Left kidney (tissue), 2 donors: ENCODE data around the gene CDC14B. TPM values are rescaled to one million over a fixed set of nuclear protein-coding genes. Genes with fewer than 3 reads are reported as not detected.
A peak's percentile ranks its signal among the peaks of the same experiment; 100 is the strongest.
"Not testable (repeated sequence)": the region's sequence is repeated elsewhere in the genome, so short reads cannot be mapped to it uniquely, and the experiment has no call there.

Source experiments
- DNase-seq: peaks from one replicate; pipeline ENCODE4 v3.0.0-alpha.2; 2013
- polyA plus RNA-seq: library from polyadenylated mRNA; unstranded; fragments of 120-200 nt; gene quantifications from one replicate; pipeline ENCODE4 v1.2.1, GENCODE V29; 2013; ENCODE audit not compliant: insufficient read length

The CDC14B gene
- polyA plus RNA-seq, 1 donor, result 34.3 TPM

DNA sequence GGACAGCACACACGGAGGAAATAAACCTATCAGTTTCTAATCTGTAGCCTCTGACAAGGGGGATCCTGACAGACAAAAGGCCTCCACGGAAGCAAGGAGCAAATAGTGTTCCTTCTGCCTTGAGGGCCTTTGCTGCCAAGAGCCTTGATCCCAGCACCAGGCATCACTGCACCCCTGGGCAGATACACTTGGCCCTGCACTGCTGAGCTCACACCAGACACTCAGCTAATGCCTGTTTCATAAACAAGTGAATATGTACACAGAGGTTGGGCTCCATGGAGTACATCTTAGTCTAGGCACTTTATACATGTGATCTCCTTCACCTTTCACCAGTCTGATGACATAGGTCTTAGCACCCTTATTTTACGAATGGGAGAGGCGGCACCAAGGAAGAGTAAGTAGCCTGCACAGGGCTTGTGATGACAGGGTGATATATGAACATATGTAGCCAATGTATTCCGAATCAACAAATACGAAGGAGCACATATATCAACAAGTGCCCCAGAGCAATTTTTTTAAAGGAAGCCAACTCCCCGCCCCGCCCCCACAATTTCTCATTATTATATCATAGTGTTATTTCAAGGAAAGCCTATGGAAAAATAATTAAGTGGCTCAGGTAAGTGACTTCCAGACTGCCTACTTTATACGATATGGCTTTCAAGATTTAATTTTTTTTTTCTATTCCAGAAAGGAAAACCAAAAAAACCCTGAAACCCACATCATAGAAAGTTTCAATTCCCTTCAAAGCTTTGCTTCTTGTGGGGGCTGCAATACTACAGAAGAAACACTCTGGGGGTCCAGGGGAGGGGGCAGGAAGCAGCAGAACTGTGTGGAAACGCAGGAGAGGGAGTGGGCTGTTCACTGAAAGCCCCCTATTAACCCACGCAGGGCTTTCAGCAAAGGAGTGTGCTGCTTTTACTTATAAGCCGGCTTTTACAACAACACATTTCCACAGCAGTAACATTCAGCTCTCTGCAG lies 32.0 kb downstream of the CDC14B start:
- DNase-seq, result no peak

DNA sequence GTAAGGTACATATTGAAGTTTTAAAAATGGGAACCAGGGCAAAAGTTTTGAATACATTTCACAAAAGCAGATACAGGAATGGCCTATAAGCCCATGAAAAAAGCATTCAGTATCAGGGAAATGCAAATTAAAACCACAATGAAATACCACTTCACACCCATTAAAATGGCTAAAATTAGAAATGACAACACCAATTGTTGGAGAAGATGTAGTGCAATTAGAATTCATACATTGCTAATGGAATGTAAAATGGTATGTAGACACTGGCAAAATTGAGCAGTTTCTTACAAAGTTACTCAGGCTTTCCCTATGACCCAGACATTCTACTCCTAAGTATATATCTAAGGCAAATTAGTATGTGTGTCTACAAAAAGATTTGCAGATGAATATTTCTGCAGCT lies 34.2 kb downstream of the CDC14B start:
- no peak for DNase-seq

- not testable (repeated sequence) for DNase-seq
These were observed 37.4 kb downstream of the CDC14B start for GRCh38 chr9:96582199-96582598.

GRCh38 chr9:96581786-96582185 lies 37.9 kb downstream of the CDC14B start:
- DNase-seq, result no peak

DNA sequence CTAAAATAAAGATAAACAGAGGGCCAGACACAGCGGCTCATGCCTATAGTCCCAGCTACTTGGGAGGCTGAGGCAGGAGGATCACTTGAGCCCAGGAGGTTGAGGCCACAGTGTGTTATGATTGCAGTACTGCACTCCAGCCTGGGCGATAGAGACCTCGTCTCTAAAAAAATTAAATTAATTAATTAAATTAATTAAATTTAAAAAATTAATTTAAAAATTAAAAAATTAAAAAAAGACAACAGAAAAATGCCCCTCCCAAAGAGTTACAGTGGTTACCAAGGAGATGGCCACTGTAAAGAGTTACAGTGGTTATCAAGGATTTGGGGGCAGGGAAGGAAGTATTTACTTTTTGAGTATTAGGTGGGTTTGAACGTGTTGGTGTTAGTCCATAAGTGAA lies 38.3 kb downstream of the CDC14B start:
- DNase-seq, result no peak

DNA sequence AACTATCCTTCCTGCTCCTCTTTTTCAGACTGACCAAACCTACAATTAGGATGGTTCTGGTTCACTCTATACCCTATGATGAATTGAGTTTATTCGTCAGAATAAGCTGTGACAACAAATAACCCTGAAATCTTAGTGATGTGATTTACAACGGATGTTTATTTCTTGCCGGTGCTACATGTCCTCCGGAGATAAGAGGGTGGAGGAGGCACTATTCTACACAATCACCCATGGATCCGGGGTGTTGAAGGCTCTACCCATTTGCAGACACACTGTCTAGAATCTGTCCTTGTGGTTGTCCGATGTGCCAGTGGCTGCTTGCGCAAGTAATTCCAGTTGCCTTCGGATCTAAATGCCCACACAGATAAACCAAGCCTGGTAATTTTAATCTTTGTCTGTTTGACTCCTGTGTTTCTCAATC lies 44.7 kb downstream of the CDC14B start:
- DNase-seq, result no peak

DNA sequence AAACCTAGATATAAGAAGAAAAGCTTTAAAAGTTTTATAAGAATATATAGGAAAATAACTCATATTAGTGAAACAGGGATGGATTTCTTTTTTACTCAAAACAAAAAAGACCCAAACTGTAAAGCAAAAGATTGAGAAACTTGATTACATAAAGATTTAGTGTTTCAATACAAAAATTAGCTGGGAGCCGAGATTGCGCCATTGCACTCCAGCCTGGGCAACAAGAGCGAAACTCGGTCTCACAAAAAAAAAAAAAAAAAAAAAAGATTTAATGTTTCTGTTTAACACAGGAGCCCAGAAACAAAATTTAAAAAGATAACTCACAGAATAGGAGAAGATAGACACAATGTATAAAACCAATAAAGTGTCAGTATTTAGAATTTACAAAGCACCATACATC lies 45.2 kb downstream of the CDC14B start:
- DNase-seq, result no peak

- no peak for DNase-seq
These were observed 52.4 kb downstream of the CDC14B start for GRCh38 chr9:96567203-96567700.

DNA sequence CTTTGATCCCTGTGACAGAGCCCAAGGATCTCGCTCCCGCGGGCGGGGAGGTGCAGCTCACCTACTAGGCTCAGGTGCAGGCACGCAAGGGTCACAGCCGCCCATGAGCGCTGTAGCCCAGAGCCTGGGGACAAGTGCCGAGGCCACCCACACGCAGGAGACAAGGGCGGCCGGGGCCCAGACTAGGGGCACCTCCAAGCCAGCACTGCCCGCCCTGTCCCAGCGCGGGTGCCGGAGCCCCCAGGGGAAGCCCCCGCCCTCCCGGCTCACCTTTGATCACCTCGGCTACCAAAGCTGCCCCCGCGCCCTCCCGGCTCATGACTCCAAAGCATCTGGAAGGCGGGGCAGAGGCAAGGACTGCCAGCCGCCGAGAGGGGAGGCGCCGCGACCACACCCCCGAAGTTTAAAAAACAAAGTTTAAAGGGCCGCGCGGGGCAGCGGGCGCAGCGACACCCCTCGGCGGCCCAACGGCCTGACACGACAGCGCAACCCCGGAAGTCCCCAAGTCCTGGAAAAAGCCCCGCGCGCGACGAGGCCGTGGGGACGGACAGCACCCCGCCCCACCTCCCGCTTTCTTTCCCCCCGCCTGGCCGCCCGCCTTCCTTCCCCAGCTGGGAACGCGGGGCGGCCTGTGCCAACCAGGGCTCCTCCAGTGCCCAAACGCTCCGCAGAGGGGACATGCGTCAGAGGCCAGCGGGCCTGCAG lies 53.0 kb downstream of the CDC14B start:
- peak; percentile 57 for DNase-seq

GRCh38 chr9:96565671-96566497 lies 53.8 kb downstream of the CDC14B start:
- no peak for DNase-seq

DNA sequence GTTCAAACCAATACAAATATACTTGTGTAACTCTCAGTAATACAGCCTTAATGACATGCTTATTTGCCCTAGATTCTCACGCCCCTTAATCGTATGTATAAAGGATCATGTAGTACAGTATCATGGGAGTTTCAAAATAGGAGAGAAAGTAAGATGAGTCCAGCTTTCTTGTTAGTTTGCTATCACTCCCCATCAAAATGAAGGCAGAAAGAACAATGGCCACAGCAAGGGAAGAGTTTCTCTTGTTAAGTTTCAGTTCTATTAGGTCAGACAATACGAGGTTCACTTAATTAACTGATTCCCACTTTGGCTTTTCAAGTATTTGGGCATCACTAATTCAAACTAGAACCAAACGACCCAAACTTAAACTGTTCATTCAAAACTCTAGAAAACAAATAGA lies 55.4 kb downstream of the CDC14B start:
- no peak for DNase-seq

DNA sequence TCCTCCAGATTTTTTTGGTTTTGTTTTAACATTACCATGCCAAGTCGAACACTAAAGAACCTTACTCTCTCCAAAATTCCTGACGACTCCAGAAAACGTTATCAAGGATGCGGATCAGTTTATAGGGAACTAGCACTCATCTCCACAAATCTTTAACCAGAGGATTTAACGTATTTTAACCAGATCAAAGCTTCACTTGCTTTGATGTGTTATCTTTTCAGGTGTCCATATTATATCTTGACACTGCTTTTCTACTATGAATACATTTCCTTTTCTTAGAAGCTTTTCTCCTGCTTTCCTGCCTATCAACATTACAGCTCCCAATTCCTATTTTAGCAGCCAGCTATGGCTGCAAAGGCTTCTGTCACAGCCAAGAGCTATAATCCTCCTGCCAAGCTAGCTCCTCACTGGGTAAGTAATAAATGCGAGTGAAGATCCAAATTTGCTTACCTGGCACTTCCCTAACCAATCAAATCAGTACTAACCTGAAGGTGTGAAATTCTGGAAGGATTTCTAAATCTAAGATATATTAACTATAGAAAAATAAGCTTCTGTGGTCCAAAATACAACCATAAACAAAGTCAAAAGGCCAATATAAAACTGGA lies 60.2 kb downstream of the CDC14B start:
- no peak for DNase-seq

DNA sequence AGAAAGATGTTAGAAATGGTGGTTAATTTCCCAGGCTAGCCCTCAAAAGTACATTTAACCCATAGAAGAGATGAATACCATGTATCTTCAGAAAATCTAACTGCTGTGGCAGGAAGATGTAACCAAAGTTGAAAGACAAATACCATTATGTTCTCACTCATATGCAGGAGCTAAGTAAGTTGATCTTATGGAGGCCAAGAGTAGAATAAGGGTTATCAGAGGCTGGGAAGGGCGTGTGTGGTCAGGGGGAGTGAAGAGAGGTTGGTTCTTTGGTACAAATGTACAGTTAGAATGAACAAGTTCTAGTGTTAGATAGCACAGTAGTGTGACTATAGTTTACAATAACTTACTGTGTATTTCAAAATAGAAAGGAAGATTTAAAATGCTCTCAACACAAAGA lies 61.7 kb downstream of the CDC14B start:
- no peak for DNase-seq

- no peak for DNase-seq
These were observed 62.8 kb downstream of the CDC14B start for GRCh38 chr9:96556701-96557461.

GRCh38 chr9:96555567-96556386 lies 63.9 kb downstream of the CDC14B start:
- no peak for DNase-seq

- no peak for DNase-seq
These were observed 64.7 kb downstream of the CDC14B start for GRCh38 chr9:96554801-96555566.

- no peak for DNase-seq
These were observed 65.3 kb downstream of the CDC14B start for GRCh38 chr9:96554326-96554725.

DNA sequence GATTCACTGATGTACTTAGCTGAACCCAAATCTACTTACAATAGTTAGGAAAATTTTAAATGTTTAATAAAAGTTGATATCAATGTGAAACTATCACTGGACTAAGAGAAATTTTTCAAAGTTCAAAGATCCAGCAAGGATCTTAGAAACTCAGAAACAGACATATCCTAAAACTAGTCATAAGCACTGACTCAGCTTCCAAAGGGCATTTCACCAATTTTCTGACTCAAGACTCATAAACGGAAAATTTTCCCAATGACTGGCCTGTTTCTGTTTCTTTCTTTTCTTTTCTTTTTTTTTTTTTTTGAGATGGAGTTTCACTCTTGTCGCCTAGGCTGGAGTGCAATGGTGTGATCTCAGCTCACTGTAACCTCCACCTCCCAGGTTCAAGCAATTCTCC lies 66.6 kb downstream of the CDC14B start:
- no peak for DNase-seq

GRCh38 chr9:96551403-96551802 lies 68.2 kb downstream of the CDC14B start:
- DNase-seq, result no peak
